ENCODE results near the gene POC1A.

GRCh38 chr3:52193065-52193464 is 38.8 kb upstream of the POC1A start:
- TF ChIP-seq CTCF (IDR thresholded peaks at IDR 0.05) (no peak), POLR2AphosphoS5 (IDR thresholded peaks at IDR 0.05; ENCODE audit: low read depth, low read length) (no peak), TCF7L2 (IDR thresholded peaks at IDR 0.05; ENCODE audit: low read depth, low read length) (no peak)

All from Panc1 (cell line).